HL-60 (cell line): ENCODE results near the gene SLC29A3.

Source experiments
- GABPA ChIP-seq: IDR thresholded peaks from 2 replicates; pipeline ENCODE4 v1.6.1; 2012; ENCODE audit warnings: low read depth
- POLR2AphosphoS5 ChIP-seq: IDR thresholded peaks from 2 replicates; pipeline ENCODE4 v1.6.1; 2012; ENCODE audit warnings: low read depth
- TF ChIP-seq, protein P1 (sequence below): IDR thresholded peaks from one replicate; pipeline ENCODE4 v1.5.1; 2011; ENCODE audit warnings: low read length, control low read depth, inconsistent platforms; ENCODE audit not compliant: insufficient read depth

DNA sequence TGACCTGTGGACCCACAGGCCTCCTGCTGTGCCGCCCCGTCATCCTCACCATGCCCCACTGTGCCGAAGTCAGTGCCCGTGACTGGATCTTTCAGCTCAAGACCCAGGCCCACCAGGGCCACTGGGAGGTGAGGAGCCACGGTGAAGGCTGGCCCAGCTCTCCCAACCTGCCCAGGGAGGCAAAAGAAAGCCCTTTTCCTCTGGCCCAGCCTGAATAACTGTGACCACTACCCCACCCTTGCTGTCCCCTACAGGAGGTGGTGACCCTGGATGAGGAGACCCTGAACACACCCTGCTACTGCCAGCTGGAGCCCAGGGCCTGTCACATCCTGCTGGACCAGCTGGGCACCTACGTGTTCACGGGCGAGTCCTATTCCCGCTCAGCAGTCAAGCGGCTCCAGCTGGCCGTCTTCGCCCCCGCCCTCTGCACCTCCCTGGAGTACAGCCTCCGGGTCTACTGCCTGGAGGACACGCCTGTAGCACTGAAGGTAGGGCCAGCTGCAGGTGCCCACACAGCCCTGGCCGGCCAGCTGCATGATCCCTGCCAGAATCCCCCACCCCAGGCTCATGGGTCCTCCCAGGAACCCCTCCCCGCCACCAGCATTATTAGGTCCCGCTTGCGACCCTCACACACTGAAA, 25.5 kb upstream of the SLC29A3 start:
- TF ChIP-seq, protein P1, sequence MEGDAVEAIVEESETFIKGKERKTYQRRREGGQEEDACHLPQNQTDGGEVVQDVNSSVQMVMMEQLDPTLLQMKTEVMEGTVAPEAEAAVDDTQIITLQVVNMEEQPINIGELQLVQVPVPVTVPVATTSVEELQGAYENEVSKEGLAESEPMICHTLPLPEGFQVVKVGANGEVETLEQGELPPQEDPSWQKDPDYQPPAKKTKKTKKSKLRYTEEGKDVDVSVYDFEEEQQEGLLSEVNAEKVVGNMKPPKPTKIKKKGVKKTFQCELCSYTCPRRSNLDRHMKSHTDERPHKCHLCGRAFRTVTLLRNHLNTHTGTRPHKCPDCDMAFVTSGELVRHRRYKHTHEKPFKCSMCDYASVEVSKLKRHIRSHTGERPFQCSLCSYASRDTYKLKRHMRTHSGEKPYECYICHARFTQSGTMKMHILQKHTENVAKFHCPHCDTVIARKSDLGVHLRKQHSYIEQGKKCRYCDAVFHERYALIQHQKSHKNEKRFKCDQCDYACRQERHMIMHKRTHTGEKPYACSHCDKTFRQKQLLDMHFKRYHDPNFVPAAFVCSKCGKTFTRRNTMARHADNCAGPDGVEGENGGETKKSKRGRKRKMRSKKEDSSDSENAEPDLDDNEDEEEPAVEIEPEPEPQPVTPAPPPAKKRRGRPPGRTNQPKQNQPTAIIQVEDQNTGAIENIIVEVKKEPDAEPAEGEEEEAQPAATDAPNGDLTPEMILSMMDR, result no peak
- TF ChIP-seq GABPA (no peak), POLR2AphosphoS5 (no peak)
